A673 (cell line): ENCODE data around the gene CREB5. TPM values are rescaled to one million over a fixed set of nuclear protein-coding genes. Genes with fewer than 3 reads are reported as not detected.

Source experiments
- BruUV-seq: library from RNA; stranded (reverse); fragments of 400-500 nt; replicated peaks from 2 replicates; lab custom pipeline; 2021; lab: Mats Ljungman, UMichigan
- CTCF ChIA-PET: fragments of 300-600 bp; sonication (Branson Sonifier 250); formaldehyde crosslinking; loops from one replicate; lab custom pipeline; 2022; ENCODE audit warnings: antibody characterized with exemption; lab: Charles Lee
- POLR2A ChIA-PET: fragments of 300-600 bp; sonication (Branson Sonifier 250); formaldehyde crosslinking; loops from one replicate; lab custom pipeline; 2022; ENCODE audit warnings: antibody characterized with exemption; ENCODE audit not compliant: low non-redundant PET; lab: Charles Lee
- DNase-seq: peaks from one replicate; pipeline ENCODE4 v3.0.0-alpha.2; 2015; ENCODE audit warnings: low spot score
- H3K27ac ChIP-seq: fragments of 200-600 bp; sonication (generic); 2 replicates; pipeline ENCODE4 v1.5.1; 2016; ENCODE audit warnings: mixed run types, low read depth, mild to moderate bottlenecking, mixed read lengths, antibody characterized with exemption, low read length; ENCODE audit not compliant: poor library complexity, severe bottlenecking
- H3K27me3 ChIP-seq: fragments of 200-600 bp; sonication (generic); replicated peaks from 2 replicates; pipeline ENCODE4 v1.6.1; 2017; ENCODE audit warnings: mixed run types, low read depth, mild to moderate bottlenecking, mixed read lengths, antibody characterized with exemption, low read length; ENCODE audit not compliant: insufficient read depth, poor library complexity
- H3K36me3 ChIP-seq: fragments of 200-600 bp; sonication (generic); 2 replicates; pipeline ENCODE4 v1.6.1; 2016; ENCODE audit warnings: mixed run types, mild to moderate bottlenecking, mixed read lengths, antibody characterized with exemption, low read length; ENCODE audit not compliant: insufficient read depth, poor library complexity, severe bottlenecking
- H3K4me1 ChIP-seq: fragments of 200-600 bp; sonication (generic); 2 replicates; pipeline ENCODE4 v1.6.1; 2017; ENCODE audit warnings: mixed run types, mild to moderate bottlenecking, mixed read lengths, antibody characterized with exemption, low read length; ENCODE audit not compliant: insufficient read depth, poor library complexity, severe bottlenecking
- H3K4me3 ChIP-seq: fragments of 200-600 bp; sonication (generic); 2 replicates; pipeline ENCODE4 v1.5.1; 2016; ENCODE audit warnings: low read depth, mixed run types, mild to moderate bottlenecking, mixed read lengths, low read length; ENCODE audit not compliant: poor library complexity, severe bottlenecking
- H3K9me3 ChIP-seq: fragments of 200-600 bp; sonication (generic); 2 replicates; pipeline ENCODE4 v1.6.1; 2016; ENCODE audit warnings: mixed run types, low read depth, mild to moderate bottlenecking, mixed read lengths, antibody characterized with exemption, low read length; ENCODE audit not compliant: poor library complexity, severe bottlenecking
- CTCF ChIP-seq: fragments of 300-800, 200-600 bp; sonication (generic); conservative IDR thresholded peaks from 2 replicates; pipeline ENCODE4 v1.5.1; 2017; ENCODE audit warnings: low read depth, mild to moderate bottlenecking, antibody characterized with exemption, low read length, moderate library complexity, mixed read lengths
- EZH2 ChIP-seq: fragments of 200-600 bp; sonication (generic); IDR thresholded peaks from 2 replicates; pipeline ENCODE4 v1.6.1; 2017; ENCODE audit warnings: borderline replicate concordance, low read depth, mild to moderate bottlenecking, mixed read lengths, antibody characterized with exemption, low read length; ENCODE audit not compliant: poor library complexity, severe bottlenecking
- intact Hi-C: fragments of 100-400 bp; cut with micrococcal nuclease; formaldehyde crosslinking; loops from one replicate; pipeline ENCODE4 v1.10.0; 2022; ENCODE audit not compliant: unreplicated experiment
- total RNA-seq: library from RNA; stranded (reverse); gene quantifications from 2 replicates; pipeline ENCODE4 v1.2.3, GENCODE V29; 2021

Gene CREB5
- total RNA-seq, 1 experiment from 2014 or later: 10.3 TPM

- no peaks in the 10 kb centered on the region for H3K27me3 ChIP-seq
- TF ChIP-seq CTCF (no peak), EZH2 (no peak)
- peaks cover 9% of the 10 kb centered on the region for H3K4me1 ChIP-seq
- no peak overlapping the region for H3K4me3 ChIP-seq
- ChIA-PET POLR2A (no interaction called here), CTCF (no interaction called here)
- BruUV-seq: no TSS peak
- no peak overlapping the region for H3K27ac ChIP-seq
- no peaks in the 10 kb centered on the region for H3K36me3 ChIP-seq
- DNase-seq: peak; percentile 14
- intact Hi-C loops: no loop called here
- no peaks in the 10 kb centered on the region for H3K9me3 ChIP-seq
These were observed 69.0 kb downstream of the CREB5 start for GRCh38 chr7:28481091-28481926.

DNA sequence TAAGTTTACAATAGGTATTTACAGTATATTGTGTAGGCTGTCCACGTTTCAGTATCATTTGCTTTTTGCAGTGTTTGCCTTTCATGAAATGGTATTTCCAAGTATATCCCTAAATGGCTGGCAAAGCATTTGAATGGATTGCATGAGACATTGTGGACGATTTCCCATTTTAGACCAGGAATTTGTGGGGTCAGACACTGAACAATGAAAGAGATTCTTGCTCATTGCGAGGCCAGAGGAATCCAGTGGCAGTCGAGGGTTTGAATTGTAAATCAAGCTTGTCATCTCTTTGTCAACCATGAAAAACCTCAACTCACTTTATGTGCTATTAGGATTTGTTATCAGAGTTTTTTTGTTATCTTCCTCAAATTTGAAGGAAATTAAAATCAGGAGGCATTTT is 70.8 kb downstream of the CREB5 start:
- Histone ChIP-seq H3K9me3 (no peaks in the 10 kb centered on the region), H3K27ac (no peak overlapping the region), H3K36me3 (no peaks in the 10 kb centered on the region), H3K4me1 (peaks cover 9% of the 10 kb centered on the region), H3K4me3 (no peak overlapping the region), H3K27me3 (no peaks in the 10 kb centered on the region)
- POLR2A ChIA-PET: no interaction called here
- CTCF ChIA-PET: no interaction called here
- no peak for DNase-seq
- no TSS peak for BruUV-seq
- no peak for TF ChIP-seq EZH2
- no peak for TF ChIP-seq CTCF
- intact Hi-C loops: no loop called here

- intact Hi-C loops: no loop called here
- H3K27ac ChIP-seq: no peak overlapping the region
These were observed 71.7 kb downstream of the CREB5 start for GRCh38 chr7:28483908-28484605.

More at GRCh38 chr7:28483908-28484605, 71.7 kb downstream of the CREB5 start:
- H3K36me3 ChIP-seq: no peaks in the 10 kb centered on the region
- no peaks in the 10 kb centered on the region for H3K9me3 ChIP-seq
- peaks cover 9% of the 10 kb centered on the region for H3K4me1 ChIP-seq
- ChIA-PET CTCF (no interaction called here), POLR2A (no interaction called here)
- BruUV-seq: no TSS peak
- no peak for TF ChIP-seq CTCF
- TF ChIP-seq EZH2: no peak
- no peak for DNase-seq
- no peak overlapping the region for H3K4me3 ChIP-seq
- H3K27me3 ChIP-seq: no peaks in the 10 kb centered on the region
